Esophagus squamous epithelium (tissue), 4 donors: ENCODE measurements around the gene TRERF1.

Source experiments
- POLR2A ChIP-seq, 4 donors: fragments of 450-650 bp; IDR thresholded peaks; one replicate each; pipeline ENCODE4 v1.6.1; 2017; ENCODE audit warnings: antibody characterized with exemption in 4 of 4, mild to moderate bottlenecking in 4 of 4, moderate library complexity in 3 of 4
- TF ChIP-seq, protein P1 (sequence below), 6 experiments: fragments of 450-650 bp in 4 of 6; fragments of 200-600 bp in 2 of 6; sonication (generic) in 2 of 6; IDR thresholded peaks; one replicate each; pipeline ENCODE4 v1.5.1; 2016 to 2019; ENCODE audit warnings: antibody characterized with exemption in 6 of 6, mild to moderate bottlenecking in 4 of 6, moderate library complexity in 4 of 6

DNA sequence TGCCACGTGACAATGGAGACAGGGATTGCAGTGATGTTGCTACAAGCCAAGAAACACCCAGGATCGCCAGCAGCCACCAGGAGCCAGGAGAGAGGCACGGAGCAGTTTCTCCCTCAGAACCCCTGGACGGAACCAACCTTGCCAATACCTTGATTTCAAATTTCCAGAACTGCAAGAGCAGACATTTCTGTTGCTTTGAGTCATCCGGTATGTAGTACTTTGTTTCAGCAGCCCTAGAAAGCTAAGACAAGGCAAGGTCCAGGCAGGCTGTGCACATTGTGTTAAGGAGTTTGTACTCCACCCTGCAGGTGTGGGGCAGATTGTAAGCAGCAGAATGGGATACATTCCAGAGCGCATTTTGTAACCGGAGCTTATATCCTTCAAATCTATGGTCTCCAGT lies 48.3 kb downstream of the TRERF1 start:
- TF ChIP-seq POLR2A (IDR thresholded peaks at IDR 0.05): no peak
- TF ChIP-seq, protein P1, sequence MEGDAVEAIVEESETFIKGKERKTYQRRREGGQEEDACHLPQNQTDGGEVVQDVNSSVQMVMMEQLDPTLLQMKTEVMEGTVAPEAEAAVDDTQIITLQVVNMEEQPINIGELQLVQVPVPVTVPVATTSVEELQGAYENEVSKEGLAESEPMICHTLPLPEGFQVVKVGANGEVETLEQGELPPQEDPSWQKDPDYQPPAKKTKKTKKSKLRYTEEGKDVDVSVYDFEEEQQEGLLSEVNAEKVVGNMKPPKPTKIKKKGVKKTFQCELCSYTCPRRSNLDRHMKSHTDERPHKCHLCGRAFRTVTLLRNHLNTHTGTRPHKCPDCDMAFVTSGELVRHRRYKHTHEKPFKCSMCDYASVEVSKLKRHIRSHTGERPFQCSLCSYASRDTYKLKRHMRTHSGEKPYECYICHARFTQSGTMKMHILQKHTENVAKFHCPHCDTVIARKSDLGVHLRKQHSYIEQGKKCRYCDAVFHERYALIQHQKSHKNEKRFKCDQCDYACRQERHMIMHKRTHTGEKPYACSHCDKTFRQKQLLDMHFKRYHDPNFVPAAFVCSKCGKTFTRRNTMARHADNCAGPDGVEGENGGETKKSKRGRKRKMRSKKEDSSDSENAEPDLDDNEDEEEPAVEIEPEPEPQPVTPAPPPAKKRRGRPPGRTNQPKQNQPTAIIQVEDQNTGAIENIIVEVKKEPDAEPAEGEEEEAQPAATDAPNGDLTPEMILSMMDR (IDR thresholded peaks at IDR 0.05): peak in 3 of 6 experiments; percentile 10 to 35 (median 20)
